Breast epithelium (tissue), 3 donors: Measurements from ENCODE around the gene RFX3.

Experiments
- CTCF ChIP-seq, 3 donors: fragments of 450-650 bp; IDR thresholded peaks; one replicate each; pipeline ENCODE4 v1.5.1; 2016 to 2017; ENCODE audit warnings: antibody characterized with exemption in 3 of 3, mild to moderate bottlenecking in 3 of 3, moderate library complexity in 3 of 3
- POLR2A ChIP-seq: fragments of 450-650 bp; IDR thresholded peaks from one replicate; pipeline ENCODE4 v1.6.1; 2016; ENCODE audit warnings: antibody characterized with exemption, mild to moderate bottlenecking, moderate library complexity
- POLR2AphosphoS5 ChIP-seq, 3 donors: sonication (generic); formaldehyde crosslinking; IDR thresholded peaks; one replicate each; pipeline ENCODE4 v1.6.1; 2017; ENCODE audit warnings: antibody characterized with exemption in 3 of 3

GRCh38 chr9:3458806-3459475 is 66.9 kb downstream of the RFX3 start:
- TF ChIP-seq POLR2A (no peak), CTCF (IDR thresholded peaks at IDR 0.05) (no peak), POLR2AphosphoS5 (IDR thresholded peaks at IDR 0.05) (no peak)
